Stimulated activated naive B cell treated with anti-CD40 and anti-IgM and Interleukin-4, amounts not matched to agents 10 μg/mL and 1 μg/mL and 100 μg/mL, for 72 hours (primary cell): ENCODE results near the gene INPP5B.
A peak's percentile ranks its signal among the peaks of the same experiment; 100 is the strongest.

Experiments
- ATAC-seq, 2 donors: fragments of 150-1000 bp; cut with Tn5 transposase; replicated peaks; 2 replicates each; pipeline ENCODE4 v1.10.0; 2021; ENCODE audit warnings: moderate library complexity in 1 of 2
- DNase-seq: peaks from one replicate; pipeline ENCODE4 v3.0.0; 2021
- H3K27ac Mint-ChIP-seq: one replicate; pipeline ENCODE4 v1.8.0; 2022; ENCODE audit warnings: mild to moderate bottlenecking, mixed read lengths
- H3K27me3 Mint-ChIP-seq, 2 donors: one replicate each; pipeline ENCODE4 v1.8.0; 2022; ENCODE audit warnings: mixed read lengths in 2 of 2
- H3K36me3 Mint-ChIP-seq, 2 donors: one replicate each; pipeline ENCODE4 v1.8.0; 2022; ENCODE audit warnings: mixed read lengths in 2 of 2, mild to moderate bottlenecking in 1 of 2
- H3K4me1 Mint-ChIP-seq, 2 donors: one replicate each; pipeline ENCODE4 v1.8.0; 2022; ENCODE audit warnings: mixed read lengths in 2 of 2, mild to moderate bottlenecking in 1 of 2
- H3K4me3 Mint-ChIP-seq, 2 donors: one replicate each; pipeline ENCODE4 v1.8.0; 2022; ENCODE audit warnings: mild to moderate bottlenecking in 2 of 2, mixed read lengths in 2 of 2, moderate library complexity in 1 of 2
- H3K9me3 Mint-ChIP-seq, 2 donors: one replicate each; pipeline ENCODE4 v1.8.0; 2022; ENCODE audit warnings: mixed read lengths in 2 of 2, mild to moderate bottlenecking in 1 of 2

The INPP5B gene

DNA sequence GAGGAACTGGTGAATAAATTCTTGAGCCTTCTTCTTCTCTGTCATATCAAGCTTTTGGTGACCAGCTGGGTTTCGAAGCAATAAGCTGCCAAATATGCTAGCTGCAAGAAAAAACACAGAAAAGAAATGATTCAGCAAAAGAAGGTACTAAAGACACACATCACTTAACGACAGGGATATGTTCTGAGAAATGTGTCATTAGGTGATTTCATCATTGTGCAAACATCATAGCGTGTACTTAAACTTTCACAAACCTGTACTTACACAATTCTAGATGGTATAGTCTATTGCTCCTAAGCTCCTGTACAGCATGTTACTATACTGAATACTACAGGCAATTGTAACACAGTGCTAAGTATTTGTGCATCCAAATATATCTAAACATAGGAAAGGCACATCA lies 84.5 kb downstream of the INPP5B start:
- H3K27ac Mint-ChIP-seq: peak overlapping the region; percentile 71
- no peak for ATAC-seq
- no peaks in the 10 kb centered on the region for H3K27me3 Mint-ChIP-seq
- no peak for DNase-seq
- H3K9me3 Mint-ChIP-seq: no peaks in the 10 kb centered on the region
- H3K4me3 Mint-ChIP-seq: no peak overlapping the region
- peaks cover 8 to 27% of the 10 kb centered on the region in 2 donors for H3K4me1 Mint-ChIP-seq
- H3K36me3 Mint-ChIP-seq: peaks cover 22 to 43% of the 10 kb centered on the region in 2 donors

- peaks cover 19 to 39% of the 10 kb centered on the region in 2 donors for H3K36me3 Mint-ChIP-seq
- DNase-seq (no peak), ATAC-seq (no peak)
- H3K9me3 Mint-ChIP-seq: no peaks in the 10 kb centered on the region
- H3K27ac Mint-ChIP-seq: no peak overlapping the region
- peaks cover 12 to 28% of the 10 kb centered on the region in 2 donors for H3K4me1 Mint-ChIP-seq
- H3K4me3 Mint-ChIP-seq: no peak overlapping the region
- H3K27me3 Mint-ChIP-seq: no peaks in the 10 kb centered on the region
These were observed 85.7 kb downstream of the INPP5B start for GRCh38 chr1:37861151-37861550.

DNA sequence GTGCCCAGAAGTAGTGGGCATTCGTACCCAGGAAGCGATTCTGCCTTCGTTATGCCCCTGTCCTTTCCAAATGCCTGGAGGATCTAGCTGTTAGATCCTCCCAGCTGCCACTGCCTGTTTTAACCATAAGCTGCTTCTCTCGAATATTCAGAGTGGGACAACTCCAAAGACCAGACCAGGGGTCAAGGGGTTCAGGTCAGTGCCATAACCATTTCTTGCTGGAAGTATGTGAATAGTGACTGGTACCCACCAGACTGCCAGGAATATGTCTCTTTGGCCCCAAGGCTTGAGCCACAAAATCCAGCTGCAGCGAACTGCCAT lies 86.5 kb downstream of the INPP5B start:
- Mint-ChIP-seq H3K4me1 (peaks cover 12 to 26% of the 10 kb centered on the region in 2 donors), H3K4me3 (peak overlapping the region; percentile 97 to 99), H3K27me3 (no peaks in the 10 kb centered on the region), H3K36me3 (peaks cover 17 to 37% of the 10 kb centered on the region in 2 donors), H3K9me3 (no peaks in the 10 kb centered on the region), H3K27ac (peak overlapping the region; percentile 99)
- no peak for ATAC-seq
- no peak for DNase-seq

DNA sequence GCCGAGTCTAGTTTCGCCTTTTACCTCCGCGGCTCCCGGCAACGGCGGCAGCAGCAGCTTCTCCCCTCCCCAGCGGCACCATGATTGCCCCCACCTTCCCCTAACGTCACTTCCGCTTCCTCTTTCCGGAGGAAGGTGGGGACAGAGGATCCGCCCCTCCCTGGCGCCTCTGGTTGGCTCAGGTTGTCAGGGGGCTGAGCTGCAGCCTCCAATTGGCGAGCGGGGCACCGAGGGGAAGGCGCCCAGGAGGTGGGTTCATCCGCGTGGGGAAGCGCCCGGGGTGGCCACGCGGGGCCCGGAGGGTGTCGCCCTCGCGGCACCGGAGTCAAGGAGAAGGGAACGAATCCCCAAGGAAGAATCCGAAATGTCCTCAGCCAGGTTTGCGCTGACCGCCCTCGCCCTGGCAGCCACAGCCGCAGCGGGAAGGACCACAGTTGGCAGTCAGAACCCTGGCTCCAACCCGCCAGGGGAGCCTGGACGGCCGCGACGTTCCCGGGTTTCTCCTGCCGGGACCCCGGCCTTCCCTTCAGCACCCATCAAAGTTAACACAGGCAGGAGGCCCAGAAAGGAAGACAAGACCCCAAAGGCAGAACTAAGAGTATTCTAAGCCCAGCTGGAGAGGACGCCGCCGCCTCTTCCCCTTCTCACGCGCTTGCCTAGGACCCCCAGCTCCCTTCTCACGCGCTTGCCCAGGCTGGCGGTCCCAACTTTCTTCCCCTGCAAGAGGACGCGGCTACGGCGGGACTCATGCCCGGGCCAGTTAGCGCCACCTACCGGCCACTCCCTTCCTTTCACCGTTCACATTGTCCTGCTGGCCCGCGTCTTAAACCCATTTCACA lies 87.1 kb downstream of the INPP5B start, which contains the start of gene MTF1:
Gene MTF1, minus strand, starts transcription at position 86 of the 839 bp plus-strand sequence. CDS start 1,934 bp downstream, outside the sequence.
- no peaks in the 10 kb centered on the region for H3K27me3 Mint-ChIP-seq
- peaks cover 16 to 39% of the 10 kb centered on the region in 2 donors for H3K36me3 Mint-ChIP-seq
- ATAC-seq: peak; percentile 96 to 97
- DNase-seq: peak; percentile 96
- H3K4me3 Mint-ChIP-seq: peak within 1 kb of the TSS; percentile 97 to 99
- no peaks in the 10 kb centered on the region for H3K9me3 Mint-ChIP-seq
- H3K4me1 Mint-ChIP-seq: peaks cover 14 to 32% of the 10 kb centered on the region in 2 donors
- H3K27ac Mint-ChIP-seq: peak within 1 kb of the TSS; percentile 99

DNA sequence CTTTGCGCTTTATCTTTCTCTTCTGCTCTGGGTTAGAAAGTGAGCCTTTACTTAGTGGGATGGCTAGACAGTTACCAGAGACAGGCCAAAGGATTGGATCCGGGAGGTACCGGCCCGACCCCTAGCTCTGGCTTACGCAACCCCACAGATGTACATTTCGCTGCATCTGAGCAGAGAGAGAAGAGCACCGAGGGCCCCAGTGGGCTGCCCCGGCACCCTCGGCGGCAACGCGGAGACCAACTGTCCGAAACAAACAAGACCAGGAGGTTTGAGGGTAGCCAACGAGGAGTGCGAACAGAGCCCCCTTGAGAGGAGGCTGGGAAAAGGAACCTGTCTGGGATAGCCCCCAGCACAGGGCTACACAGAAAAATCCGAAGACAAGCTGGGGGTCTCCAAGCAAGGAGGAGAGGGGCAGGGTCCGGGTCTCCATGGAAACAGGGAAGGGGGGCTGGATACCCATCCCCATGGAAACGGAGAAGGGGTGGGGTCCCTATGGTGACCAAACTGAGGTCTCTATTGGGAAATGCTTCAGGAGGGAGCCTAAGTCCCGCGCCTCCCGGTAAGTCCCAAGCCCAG lies 87.8 kb downstream of the INPP5B start:
- H3K36me3 Mint-ChIP-seq: peaks cover 15 to 36% of the 10 kb centered on the region in 2 donors
- H3K27me3 Mint-ChIP-seq: no peaks in the 10 kb centered on the region
- no peaks in the 10 kb centered on the region for H3K9me3 Mint-ChIP-seq
- peaks cover 15 to 39% of the 10 kb centered on the region in 2 donors for H3K4me1 Mint-ChIP-seq
- H3K27ac Mint-ChIP-seq: peak overlapping the region; percentile 99
- no peak for DNase-seq
- H3K4me3 Mint-ChIP-seq: peak overlapping the region; percentile 97 to 99
- peak in 1 of 2 donors; percentile 4 for ATAC-seq

DNA sequence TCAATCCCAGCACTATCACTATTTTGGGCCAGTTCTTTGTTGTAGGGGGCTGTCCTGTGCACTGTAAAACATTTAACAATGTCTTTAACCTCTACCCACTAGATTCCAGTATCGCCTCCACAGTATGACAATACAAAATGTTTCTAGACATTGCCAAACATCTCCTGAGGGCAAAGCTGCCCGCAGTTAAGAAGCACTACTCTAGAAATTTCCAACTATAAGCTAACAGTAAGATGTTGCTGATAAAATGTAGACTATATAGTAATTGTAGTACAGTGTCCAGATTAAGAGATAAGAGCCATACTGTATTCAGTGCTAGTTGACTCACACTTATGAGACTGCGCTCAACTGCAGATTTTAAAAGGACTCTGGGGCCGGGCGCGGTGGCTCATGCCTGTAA lies 92.4 kb downstream of the INPP5B start:
- Mint-ChIP-seq H3K27ac (no peak overlapping the region), H3K36me3 (peaks cover 20 to 28% of the 10 kb centered on the region in 2 donors), H3K4me3 (no peak overlapping the region), H3K27me3 (no peaks in the 10 kb centered on the region), H3K9me3 (no peaks in the 10 kb centered on the region), H3K4me1 (peaks cover 20 to 31% of the 10 kb centered on the region in 2 donors)
- no peak for ATAC-seq
- DNase-seq: no peak

DNA sequence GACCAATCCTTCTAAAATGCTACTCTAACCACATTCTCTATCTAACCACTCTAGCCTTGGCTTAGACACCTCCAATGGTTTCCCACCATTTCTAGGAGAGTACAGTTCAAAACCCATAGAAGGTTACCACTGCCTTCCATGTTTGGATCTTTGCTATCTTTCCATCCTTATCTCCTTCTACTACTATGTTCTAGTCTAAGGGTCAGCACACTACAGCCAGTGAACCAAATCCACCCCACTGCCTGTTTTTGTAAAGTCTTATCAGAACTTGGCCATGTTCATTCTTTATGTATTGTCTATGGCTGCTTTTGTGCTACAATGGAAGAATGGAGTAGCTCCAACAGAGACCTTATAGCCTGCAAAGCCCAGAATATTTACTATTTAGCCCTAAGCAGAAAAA lies 93.7 kb downstream of the INPP5B start:
- Mint-ChIP-seq H3K4me1 (peaks cover 21 to 24% of the 10 kb centered on the region in 2 donors), H3K27ac (peak overlapping the region; percentile 81), H3K9me3 (no peaks in the 10 kb centered on the region), H3K27me3 (no peaks in the 10 kb centered on the region), H3K36me3 (peaks cover 21 to 28% of the 10 kb centered on the region in 2 donors), H3K4me3 (peak overlapping the region; percentile 15 to 36)
- no peak for DNase-seq
- no peak for ATAC-seq

- peak; percentile 84 to 86 for ATAC-seq
These were observed 95.1 kb downstream of the INPP5B start for GRCh38 chr1:37851782-37852210.

DNA sequence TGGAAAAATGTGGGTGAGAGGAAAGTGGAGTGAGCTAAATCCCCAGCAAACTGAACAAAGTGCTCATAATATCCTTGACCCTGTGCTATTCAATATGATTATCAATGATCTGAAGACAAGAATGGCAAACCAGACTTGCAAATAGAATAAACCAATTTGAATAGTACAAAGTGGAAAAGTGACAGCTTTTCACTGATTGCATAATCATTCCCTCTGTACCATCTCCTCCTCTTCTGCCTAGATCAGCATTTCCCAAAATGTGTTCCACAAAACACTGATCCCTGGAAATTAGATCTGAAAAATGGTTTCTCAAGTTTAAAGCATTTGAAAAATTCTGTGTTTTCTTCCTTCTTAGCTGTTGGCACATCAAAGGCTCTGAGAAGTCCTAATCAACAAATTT lies 95.6 kb downstream of the INPP5B start:
- H3K36me3 Mint-ChIP-seq: peaks cover 16 to 22% of the 10 kb centered on the region in 2 donors

More at GRCh38 chr1:37851782-37852210, 95.1 kb downstream of the INPP5B start:
- peaks cover 20 to 23% of the 10 kb centered on the region in 2 donors for H3K4me1 Mint-ChIP-seq
- H3K4me3 Mint-ChIP-seq: no peak overlapping the region
- no peaks in the 10 kb centered on the region for H3K9me3 Mint-ChIP-seq
- no peak overlapping the region for H3K27ac Mint-ChIP-seq
- H3K36me3 Mint-ChIP-seq: peaks cover 16 to 22% of the 10 kb centered on the region in 2 donors
- H3K27me3 Mint-ChIP-seq: no peaks in the 10 kb centered on the region
- DNase-seq: no peak

GRCh38 chr1:37850352-37850955 lies 96.4 kb downstream of the INPP5B start:
- ATAC-seq (no peak), DNase-seq (no peak)
- Mint-ChIP-seq H3K4me1 (peaks cover 23 to 29% of the 10 kb centered on the region in 2 donors), H3K27me3 (no peaks in the 10 kb centered on the region), H3K36me3 (peaks cover 16 to 22% of the 10 kb centered on the region in 2 donors), H3K27ac (no peak overlapping the region), H3K9me3 (no peaks in the 10 kb centered on the region), H3K4me3 (no peak overlapping the region)

More for the DNA sequence above, 95.6 kb downstream of the INPP5B start:
- Mint-ChIP-seq H3K4me1 (peaks cover 23 to 28% of the 10 kb centered on the region in 2 donors), H3K9me3 (no peaks in the 10 kb centered on the region), H3K27me3 (no peaks in the 10 kb centered on the region), H3K4me3 (no peak overlapping the region), H3K27ac (no peak overlapping the region)
- ATAC-seq (no peak), DNase-seq (no peak)

DNA sequence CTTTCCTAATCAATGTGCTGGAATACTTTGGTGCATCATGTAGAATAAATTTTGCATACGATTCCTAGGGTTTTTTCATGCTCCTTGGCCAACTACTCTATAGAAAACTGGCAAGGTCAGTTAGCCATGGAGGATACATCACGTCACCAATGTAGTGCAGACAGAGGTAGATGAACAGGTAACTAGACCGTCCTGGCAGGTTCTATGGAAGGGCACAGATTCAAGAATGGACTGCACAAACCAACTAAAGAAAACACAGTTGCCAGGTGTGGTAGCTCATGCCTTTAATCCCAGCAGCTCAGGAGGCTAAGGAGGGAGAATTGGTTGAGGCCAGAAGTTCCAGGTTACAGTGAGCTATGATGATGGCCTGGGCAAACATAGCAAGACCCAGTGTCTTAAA lies 97.4 kb downstream of the INPP5B start:
- Mint-ChIP-seq H3K4me1 (peaks cover 27 to 29% of the 10 kb centered on the region in 2 donors), H3K27ac (no peak overlapping the region), H3K4me3 (no peak overlapping the region), H3K9me3 (no peaks in the 10 kb centered on the region), H3K27me3 (no peaks in the 10 kb centered on the region), H3K36me3 (peaks cover 22 to 24% of the 10 kb centered on the region in 2 donors)
- DNase-seq (no peak), ATAC-seq (no peak)

DNA sequence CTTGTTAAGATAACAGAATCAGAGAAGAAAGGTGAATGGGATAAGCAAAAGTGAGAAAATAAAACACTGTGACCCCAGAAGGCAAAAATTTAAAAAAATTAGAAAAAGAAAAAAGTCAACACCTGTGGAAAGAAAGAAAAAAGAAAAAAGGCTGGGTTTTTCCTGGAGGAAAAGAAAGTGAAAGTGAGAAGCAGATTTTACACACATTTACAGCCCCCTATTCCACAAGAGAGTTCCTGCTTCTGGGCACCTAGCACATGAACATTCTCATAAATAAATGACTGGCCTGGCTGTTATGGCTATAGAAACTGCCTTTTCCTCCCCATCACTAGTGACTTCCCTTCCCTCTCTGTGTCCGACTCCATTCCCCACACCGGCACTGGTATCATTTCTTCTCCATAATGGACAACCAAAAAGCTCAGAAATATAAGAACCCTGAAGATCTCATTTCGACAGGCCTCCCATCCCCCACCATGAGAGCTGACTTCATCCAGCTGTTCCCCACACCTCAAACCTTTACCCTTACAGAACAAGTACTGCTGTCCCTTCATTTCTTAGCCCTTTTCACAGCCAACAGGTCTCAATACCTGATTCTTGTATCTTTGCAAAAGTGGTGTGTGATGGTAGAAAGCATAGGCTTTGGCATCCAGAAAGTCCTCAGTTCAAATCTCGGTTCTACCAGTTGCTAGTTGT lies 100.1 kb downstream of the INPP5B start:
- ATAC-seq: peak; percentile 33 to 44
- H3K4me3 Mint-ChIP-seq: peak overlapping the region; percentile 71 to 74
- peaks cover 25 to 46% of the 10 kb centered on the region in 2 donors for H3K4me1 Mint-ChIP-seq
- H3K27ac Mint-ChIP-seq: peak overlapping the region; percentile 60
- no peaks in the 10 kb centered on the region for H3K27me3 Mint-ChIP-seq
- DNase-seq: no peak
- peaks cover 24 to 28% of the 10 kb centered on the region in 2 donors for H3K36me3 Mint-ChIP-seq
- H3K9me3 Mint-ChIP-seq: no peaks in the 10 kb centered on the region

DNA sequence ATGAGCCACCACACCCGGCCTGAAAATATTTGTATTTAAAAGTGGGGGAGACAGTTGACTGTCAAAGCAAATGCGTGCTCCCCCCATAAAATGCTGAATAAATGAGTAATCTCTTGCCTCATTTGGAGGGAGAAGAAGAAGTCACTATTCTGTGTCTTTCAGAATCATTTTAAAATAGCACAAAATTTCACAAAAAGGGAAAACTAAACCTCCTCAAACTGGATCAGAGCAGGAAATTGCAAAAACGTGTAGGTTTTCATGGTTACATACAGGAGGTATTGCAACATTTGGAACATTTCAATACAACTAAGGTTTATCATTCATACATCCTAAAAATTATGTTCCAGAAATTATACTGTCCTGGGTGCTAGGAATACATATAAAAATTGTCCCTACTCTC lies 101.1 kb downstream of the INPP5B start:
- H3K27ac Mint-ChIP-seq: no peak overlapping the region
- DNase-seq: no peak

More for the DNA sequence above, 101.1 kb downstream of the INPP5B start:
- Mint-ChIP-seq H3K9me3 (no peaks in the 10 kb centered on the region), H3K36me3 (peaks cover 28 to 34% of the 10 kb centered on the region in 2 donors), H3K4me1 (peaks cover 26 to 49% of the 10 kb centered on the region in 2 donors), H3K4me3 (no peak overlapping the region), H3K27me3 (no peaks in the 10 kb centered on the region)
- no peak for ATAC-seq
